GM21528 (cell line): Measurements from ENCODE around the gene SLC30A1.

Source experiments
- ATAC-seq: cut with Tn5 transposase; IDR thresholded peaks from one replicate; pipeline ENCODE4 v1.9.1; 2021; ENCODE audit warnings: mild to moderate bottlenecking, moderate library complexity; ENCODE audit not compliant: unreplicated experiment, low FRiP score

Gene SLC30A1

GRCh38 chr1:211609120-211610024, 30.4 kb upstream of the SLC30A1 start:
- no peak for ATAC-seq

GRCh38 chr1:211607754-211608473, 29.0 kb upstream of the SLC30A1 start:
- ATAC-seq, result no peak

GRCh38 chr1:211606914-211607753, 28.2 kb upstream of the SLC30A1 start:
- peak; percentile 83 for ATAC-seq

- peak; percentile 84 for ATAC-seq
These were observed 27.5 kb upstream of the SLC30A1 start for GRCh38 chr1:211606332-211606913.

- no peak for ATAC-seq
These were observed 26.8 kb upstream of the SLC30A1 start for GRCh38 chr1:211605603-211606331.

DNA sequence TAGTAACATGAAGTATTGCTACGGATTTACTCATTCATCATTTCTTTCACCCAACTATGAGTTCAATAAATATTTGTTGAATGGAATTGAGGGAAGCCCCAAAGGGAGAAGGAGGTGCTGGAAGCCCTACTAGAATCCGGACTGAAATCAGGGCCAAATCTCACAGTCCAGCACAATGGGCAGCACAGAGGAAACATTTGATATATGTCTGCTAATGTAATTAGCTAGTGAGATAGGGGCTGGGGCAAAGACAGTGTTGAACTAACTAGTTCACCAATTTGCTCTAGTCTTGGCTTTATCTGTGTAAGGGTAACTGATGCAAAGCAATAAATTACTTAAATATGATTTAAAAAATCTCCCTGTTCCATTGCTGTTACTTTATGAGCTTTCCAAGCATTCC, 26.1 kb upstream of the SLC30A1 start:
- no peak for ATAC-seq

GRCh38 chr1:211604548-211604947, 25.6 kb upstream of the SLC30A1 start:
- ATAC-seq, result no peak

GRCh38 chr1:211603713-211604112, 24.8 kb upstream of the SLC30A1 start:
- no peak for ATAC-seq

- no peak for ATAC-seq
These were observed 24.3 kb upstream of the SLC30A1 start for GRCh38 chr1:211603191-211603701.

GRCh38 chr1:211601982-211602670, 23.2 kb upstream of the SLC30A1 start:
- no peak for ATAC-seq

GRCh38 chr1:211601159-211601558, 22.2 kb upstream of the SLC30A1 start:
- no peak for ATAC-seq

- no peak for ATAC-seq
These were observed 20.3 kb upstream of the SLC30A1 start for GRCh38 chr1:211599250-211599649.

DNA sequence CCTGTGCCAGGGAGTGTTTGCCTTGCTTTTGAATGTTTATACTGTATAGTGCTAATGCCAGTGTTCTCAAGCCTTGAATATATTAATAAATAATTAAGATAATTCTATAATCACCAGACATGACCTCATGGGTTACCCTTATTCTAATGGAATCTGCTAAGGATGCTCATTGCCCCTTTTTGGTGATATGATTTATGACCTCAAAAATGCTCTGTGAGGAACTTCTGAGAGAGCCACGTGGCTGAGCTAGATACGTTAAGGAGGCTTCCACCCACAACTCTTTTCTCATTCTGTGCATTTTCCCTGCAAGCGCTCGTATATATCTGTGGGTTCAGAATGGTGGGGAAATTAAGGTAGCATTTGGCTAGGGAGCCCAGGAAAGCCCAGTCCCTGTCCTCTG, 19.6 kb upstream of the SLC30A1 start:
- ATAC-seq, result no peak

DNA sequence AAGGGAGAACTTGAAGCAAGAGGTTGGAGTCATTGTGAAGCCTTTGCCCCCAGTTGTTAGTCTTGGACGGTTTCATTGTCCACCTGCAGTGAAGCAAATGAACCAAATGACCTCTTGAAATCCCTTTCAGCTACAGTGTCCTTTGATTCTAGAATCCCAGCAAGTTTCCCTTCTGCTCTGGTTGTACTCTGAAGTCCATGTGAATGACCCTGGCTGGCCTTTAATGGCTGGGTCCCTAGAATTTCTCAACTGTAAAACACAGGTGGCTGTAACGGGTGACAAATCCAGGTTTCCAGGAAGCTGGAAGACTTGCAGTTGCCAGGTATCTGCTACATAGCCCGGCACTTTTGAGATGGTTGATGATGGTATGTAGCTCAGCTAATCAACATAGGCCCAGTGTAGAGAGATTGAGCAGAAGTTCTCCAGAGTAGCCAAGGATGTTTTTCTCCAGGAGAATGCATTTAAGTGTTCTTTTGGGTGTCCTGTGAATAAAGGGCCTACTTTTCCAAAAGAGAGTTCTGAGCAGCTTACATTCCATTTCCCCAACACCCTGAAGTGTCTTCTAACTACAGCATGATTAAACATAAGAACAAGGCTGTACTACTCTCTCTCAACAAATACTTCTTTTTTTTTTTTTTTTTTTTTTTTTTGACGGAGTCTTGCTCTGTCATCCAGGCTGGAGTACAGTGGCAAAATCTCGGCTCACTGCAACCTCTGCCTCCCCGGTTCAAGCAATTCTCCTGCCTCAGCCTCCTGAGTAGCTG, 17.6 kb upstream of the SLC30A1 start:
- ATAC-seq, result no peak

- ATAC-seq, result no peak
These were observed 16.5 kb upstream of the SLC30A1 start for GRCh38 chr1:211595419-211595818.

GRCh38 chr1:211591980-211592493, 13.1 kb upstream of the SLC30A1 start:
- no peak for ATAC-seq

DNA sequence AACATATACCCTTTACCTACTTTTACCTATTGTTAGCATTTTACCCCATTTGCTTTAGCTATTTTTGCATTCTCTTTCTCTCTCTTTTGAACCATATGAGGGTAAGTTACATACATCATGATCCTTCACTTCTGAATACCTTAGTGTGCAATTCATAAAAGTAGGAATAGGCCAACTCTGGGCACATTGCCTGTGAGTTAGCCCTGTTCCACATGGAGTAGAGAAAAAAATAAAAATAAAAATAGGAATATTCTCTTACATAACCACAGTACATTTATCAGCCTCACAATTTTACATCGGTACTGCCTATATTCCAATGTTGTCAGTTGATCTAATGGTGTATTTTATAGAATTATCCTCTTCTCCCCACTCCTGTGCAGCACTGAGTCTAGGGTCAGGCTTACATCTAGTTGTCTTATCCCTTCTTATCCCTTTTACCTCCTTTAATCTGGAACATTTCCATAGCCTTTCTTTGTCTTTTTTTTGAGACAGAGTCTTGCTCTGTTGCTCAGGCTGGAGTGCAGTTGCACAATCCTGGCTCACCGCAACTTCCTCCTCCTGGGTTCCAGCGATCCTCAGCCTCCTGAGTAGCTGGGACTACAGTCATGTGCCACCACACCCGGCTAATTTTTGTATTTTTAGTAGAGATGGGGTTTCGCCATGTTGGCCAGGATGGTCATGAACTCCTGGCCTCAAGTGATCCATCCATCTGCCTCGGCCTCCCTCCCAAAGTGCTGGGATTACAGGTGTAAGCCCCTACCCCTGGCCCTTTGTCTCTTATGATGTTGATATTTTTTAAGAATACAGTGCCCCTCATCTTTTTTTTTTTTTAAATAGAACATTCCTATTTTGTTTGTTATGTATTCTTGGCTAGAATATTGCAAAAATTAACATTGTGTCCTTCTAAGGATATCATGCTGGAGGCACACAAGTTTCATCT, 11.1 kb upstream of the SLC30A1 start:
- ATAC-seq, result no peak
